NCI-H2107 (cell line): ENCODE results near the gene TRPC3.

Experiments used
- DNase-seq: peaks from one replicate; lab custom pipeline; 2025; lab: John Stamatoyannopoulos, UW

TRPC3 gene

DNA sequence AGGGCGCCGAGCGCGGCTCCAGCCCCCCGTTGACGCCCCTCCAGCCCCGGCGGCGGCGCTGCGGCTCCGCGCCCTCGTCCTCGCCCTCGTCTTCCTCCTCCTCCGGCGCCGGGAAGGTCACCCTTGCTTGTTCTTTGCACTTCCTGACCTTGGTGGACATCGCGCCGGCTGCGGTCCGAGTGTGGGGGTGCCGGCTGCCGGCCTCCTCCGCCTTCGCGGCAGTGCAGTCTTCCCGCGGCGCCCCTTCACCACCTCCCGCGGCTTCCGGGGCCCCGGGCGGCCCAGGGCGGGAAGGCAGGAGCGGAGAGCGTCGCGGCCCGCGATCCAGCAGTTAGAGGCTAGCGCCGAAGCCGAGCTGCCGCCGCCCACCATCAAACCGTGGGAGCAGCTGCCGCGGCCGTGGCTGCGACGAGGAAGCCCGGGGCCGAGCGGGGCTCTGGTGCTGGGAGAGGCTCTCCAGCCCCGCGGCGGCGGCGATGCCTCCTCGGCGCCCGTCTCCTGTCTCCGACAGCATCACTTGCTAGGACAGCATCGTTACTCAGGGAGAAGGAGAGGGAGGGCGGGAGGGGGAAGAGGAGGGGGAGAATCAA is at the start of gene TRPC3:
Gene TRPC3 (minus strand): TSS at position 540 of the 590 bp plus-strand sequence. CDS start 380 bp downstream, at position 160.
- DNase-seq, result no peak

DNA sequence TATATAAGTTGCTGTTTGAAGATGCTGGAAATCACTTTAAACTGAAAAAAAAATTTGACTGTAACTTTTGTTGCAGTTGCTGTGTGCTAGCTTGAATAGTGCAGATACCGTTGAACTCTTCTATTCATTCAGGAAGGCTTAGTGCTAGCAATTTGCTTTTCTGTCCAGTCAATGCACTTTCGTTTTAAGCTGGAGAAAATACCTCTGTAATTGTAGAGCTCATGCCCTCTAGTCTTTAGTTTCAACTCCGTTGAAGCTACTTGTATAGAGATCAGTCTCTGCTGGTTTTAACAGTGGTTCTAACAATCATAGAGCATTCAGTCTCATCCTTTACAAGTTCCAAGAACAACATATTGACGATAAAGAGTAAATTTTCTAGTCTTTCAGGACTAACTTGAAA is 49.0 kb upstream of the TRPC3 start:
- no peak for DNase-seq

DNA sequence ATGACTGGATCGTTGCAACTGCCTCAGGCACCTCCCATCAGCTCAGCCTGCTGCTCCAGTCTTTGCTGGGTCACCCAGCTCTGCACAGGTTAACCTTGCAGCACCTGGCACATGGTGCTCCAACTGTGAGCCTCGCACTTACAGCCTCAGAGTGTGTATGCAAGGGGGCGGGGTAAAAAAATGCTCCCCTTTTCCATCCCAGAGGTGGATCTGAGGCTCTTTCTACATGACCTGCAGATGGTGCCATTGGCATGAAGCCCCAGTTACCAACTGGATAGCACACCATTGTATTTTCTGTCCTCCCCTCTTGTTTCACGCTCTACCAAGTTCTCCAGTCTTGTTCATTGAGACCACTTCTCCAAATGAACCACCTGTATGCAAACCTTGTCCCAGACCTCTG is 46.2 kb upstream of the TRPC3 start:
- DNase-seq, result peak; percentile 25

DNA sequence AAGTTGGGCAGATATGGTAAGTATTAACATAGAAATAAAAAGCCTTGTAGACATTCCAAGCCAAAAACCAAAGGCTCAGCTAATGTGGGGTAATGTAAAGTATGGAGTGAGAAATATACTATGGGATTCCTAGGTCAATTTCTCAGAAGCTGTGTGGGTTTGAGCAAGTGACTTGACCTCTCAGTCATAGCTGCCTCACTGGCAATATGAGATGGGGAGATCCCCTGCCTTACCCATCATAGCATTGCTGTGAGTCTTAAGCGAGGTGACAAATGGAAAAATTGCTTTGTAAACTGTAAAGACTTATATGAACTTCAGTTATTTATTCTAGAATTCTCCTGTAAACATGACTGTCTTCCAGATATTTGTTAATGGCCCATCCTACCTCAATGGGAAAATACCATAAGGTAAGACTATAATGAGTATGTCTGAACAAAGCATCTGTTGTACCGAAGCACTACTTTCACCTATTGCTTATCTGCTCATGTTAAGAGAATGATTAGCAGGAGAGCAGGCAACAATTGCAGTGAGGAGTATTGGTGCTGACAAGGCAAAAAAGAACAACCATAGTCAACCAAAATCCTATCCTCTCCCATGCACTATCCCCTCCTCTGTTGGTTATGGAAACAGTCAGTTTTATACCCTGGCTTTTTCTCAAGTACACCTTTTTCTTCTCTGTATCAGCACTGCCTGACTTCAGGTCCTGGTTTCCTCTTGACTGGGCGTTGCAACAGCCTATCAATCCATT is 44.1 kb upstream of the TRPC3 start:
- DNase-seq, result no peak

DNA sequence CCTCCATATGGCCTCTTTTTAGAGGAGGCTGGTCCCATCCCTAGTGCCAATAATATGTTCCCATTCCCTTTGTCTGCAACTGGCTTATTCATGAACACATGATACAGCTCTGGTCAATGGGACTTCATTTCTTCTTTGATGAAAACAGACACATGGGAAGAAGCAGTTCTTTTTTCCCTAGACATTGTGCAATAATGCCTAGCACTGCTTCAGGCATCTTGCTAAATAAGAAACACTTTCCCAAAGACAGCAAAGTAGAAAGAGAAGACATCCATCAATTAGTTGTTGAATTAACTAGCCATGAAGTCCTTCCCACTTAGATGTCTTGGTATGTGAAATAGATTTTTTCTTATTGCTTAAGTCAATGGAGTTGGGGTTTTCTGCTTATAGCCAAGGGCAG is 40.1 kb upstream of the TRPC3 start:
- DNase-seq, result no peak

DNA sequence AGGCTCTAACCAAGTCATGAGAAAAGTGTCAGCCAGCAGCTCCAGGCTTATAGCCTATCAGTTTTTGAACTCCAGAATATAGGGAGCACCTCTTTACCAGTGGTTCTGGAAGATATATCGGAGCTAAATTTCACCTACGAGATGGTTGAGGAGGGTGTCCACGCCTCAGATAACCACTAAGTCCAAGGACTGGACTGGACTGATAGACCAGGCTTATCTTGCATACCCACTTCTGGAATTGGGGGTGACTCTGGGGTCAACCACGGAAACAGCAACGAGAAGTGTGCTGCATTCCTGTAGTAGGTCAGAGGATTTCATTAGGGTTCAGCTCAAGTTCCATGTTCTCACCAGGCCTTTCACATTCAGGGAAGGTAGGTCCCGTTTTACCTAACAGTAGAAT is 38.6 kb upstream of the TRPC3 start:
- DNase-seq, result no peak

DNA sequence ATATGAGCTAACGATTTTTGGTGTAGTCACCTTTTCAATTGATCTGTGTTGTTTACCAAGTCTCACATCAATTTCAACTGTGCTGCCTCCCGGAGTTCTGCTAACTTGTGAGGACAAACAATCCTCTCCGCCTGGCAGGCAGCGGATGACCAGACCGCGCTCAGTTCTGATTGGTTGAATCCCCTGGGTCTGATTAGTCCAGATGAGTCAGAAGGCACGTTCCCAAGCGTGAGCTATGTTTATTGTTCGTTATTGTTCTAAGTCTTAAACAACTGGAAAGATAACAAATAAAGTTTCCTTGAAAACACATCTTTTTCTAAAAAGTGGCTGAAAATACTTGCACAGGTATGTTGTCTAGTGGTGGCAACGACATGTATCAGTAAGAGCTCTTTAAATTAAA is 37.9 kb upstream of the TRPC3 start:
- no peak for DNase-seq

DNA sequence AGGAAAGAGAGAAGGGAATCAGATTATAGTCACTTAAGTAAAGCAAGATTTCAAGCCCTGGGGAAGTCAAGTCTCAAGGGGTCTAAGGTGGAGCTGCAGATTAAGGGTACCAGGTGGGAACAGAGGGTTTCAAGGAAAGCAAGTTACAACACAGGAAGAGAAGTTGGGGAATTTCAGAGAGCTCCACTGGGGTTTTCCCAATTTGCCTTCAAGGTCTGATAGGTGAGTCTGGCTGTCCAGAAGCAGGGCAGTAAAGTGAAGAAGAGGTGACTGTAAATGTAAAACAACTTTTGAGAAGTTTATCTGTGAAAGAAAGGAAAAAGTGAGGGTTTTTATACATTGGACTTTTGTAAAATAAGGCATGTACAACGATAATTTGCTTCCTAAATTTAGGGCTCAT is 37.1 kb upstream of the TRPC3 start:
- no peak for DNase-seq

DNA sequence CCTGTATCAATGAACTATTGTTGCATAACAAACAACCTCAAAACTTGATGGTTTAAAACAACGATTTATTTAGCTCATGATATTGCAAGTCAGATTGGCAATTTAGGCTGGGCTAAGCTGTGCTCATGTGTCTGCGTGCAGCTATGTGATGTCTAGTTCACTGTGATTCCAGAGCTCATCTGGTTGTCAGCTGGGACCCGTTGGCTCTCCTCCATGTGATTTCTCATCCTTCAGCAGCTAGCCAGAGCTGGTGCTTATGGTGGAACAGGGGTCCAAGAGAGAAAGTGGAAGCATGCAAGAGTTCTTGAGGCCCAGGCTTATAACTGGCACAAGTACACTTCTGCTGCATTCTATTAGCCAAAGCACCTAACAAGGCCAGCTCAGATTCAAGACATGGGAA is 28.8 kb upstream of the TRPC3 start:
- DNase-seq, result no peak

DNA sequence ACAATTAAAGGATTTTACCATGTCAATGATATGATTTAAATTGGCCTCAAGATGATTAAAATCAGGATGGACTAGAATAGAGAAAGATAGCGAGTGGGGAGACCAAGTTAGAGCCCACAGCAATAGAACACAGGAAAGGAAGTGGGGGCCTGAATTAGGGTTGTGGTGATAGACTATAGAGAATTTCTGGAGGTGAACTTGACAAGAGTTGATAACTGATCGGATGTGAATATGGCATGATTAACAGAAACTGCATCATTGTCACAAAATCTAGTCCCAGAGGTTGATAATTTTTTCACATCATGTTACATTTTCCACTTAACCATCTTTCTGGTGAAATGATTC is 26.3 kb upstream of the TRPC3 start:
- no peak for DNase-seq

DNA sequence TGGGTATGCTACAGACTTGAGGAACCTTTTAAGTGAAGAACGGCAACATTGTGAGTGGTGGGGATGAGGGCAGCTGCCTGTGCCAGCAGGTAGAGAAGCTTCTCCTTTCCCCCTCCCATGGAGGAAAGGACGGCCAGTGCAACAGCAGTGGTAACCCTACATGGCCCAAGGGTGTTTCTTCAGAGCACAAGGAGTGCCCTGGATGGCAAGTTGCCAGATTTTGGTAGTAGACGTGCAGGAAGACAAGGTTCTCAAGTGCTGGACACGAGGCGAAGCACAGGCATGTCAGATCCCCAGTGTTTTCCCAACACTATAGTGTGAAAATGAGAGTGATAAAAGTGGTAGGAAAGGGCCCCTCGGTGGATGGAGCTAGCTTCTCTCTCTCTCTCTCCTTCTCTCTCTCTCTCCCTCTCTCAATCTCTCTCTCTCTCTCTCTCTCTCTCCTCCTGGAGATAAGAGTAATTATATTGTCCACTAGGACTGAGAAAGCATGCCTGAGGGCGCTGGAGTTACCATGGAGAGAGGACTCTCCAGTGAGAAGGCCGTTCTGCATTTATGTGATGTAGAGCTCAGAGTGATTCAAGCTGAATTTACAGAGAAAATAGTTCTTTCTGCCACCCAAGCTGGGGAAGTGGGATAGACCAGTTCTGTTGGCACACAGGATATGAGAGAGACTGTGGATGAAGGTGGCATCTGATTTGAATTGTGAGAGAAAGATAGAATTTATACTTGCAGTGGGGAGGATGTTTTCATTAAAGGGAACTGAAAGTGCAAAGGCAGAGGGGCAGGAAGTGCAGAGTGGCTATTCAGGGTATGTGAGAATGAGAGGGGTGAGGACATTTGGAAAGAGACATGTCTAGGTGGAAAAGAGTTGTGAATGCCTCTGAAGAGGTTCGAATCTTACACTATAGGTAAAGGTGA is 25.7 kb upstream of the TRPC3 start:
- DNase-seq, result no peak

DNA sequence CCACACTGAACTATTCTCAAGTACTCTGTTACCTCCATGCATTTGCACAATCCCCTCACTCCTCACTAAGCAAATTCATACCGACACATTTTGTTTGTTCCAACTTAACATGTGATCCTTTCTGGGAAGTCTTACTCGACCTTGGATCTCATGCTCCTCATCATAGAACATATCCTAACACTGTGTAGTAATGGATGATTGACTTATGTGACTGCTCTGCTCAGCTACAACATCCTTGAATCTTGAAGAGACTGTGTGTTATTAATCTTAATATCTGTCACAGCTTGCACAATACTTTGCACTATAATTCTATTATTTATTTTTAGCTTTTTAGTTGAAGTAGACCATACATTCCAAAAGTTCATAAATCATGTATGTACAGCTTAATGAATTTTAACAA is 23.9 kb upstream of the TRPC3 start:
- no peak for DNase-seq

DNA sequence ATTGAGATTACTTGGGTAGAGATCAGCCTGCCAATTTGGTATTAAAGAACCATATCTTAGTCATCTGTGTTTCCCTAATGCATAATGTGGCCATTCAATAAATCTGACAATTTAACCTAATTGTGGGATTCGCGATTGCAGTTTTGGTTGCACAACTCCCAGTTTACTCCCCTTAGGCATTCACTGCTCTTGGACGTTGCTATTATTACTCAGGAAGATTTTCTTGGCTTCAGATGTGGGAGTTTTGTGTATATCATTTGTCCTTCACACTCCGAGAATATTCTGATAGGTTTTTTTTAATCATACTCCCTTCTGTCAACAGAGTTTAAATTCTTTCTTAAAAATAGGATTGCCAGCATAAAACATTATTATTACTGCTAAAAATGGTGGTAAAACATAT is 22.0 kb upstream of the TRPC3 start:
- DNase-seq, result no peak

DNA sequence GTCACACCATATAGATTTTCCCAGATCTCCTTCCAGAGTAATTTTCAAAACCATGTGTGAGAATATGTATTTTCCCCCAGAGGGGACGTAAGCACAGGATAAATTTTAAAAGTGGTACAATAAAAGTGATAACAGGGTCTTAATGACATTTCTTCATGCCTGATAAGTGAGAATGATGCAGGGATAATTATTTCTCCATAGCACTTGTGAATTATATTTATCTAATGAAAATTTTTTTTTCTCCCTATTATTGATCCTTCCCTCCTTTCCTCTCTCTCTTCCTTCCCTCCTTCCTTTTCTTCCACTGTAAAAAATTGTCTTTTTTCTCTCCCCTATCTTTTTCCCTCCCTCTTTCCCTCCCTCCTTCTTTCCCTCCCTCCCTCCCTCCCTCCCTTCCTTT is 17.0 kb upstream of the TRPC3 start:
- no peak for DNase-seq

DNA sequence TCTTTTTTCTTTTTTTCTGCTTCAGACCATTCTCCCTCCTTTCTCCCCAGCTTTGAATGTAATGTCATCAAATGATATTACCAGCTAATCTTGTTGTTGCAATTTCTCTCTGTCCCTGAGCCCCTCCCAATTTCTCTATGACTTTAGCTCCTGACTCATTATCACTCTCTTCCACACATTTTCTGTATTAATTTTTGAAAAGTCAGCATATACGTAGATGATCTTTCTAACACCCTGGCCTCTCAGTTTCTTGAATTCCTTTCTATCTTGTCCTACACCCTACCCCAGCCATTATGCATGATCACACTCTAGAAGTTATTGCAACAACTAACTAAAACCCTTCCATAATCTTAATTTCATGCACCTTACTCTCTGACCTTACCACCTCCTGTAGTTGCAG is 13.1 kb upstream of the TRPC3 start:
- no peak for DNase-seq

DNA sequence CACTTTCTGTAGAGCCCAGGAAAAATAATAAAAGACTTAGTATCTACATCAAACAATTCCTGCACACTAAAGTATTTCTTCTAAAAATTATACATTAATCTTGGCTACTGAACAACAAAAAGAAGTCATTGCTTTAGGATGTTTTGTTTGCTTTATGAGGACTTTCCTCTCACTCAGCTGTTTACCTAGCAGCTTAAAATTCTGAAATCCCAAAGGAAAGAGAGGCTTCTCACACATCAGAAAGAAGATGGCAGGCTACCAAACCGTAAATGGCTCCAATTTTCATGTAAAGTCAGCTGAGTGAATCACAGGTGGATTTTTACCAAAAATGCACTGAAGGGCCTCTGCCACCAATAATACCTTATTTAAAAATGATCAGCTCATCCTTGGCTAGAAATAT is 9.0 kb upstream of the TRPC3 start:
- no peak for DNase-seq

DNA sequence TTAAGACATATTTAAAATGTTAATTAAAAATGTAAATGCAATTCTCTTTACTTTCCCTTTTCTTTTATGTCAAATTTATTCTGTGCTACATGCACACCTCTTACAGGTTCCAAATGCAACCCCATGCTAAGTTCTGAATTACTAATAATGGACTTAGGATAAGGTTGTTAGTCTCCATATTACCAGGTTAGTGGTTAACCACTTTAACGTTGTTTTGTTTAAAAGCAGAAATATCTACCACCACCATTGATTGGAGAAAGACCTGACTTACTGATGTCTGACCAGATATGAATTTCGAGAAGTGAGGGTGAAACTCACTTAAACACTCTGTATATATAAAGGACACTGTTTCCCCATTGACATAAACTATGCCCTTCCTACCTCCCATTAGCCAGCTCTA is 6.9 kb upstream of the TRPC3 start:
- DNase-seq, result no peak

DNA sequence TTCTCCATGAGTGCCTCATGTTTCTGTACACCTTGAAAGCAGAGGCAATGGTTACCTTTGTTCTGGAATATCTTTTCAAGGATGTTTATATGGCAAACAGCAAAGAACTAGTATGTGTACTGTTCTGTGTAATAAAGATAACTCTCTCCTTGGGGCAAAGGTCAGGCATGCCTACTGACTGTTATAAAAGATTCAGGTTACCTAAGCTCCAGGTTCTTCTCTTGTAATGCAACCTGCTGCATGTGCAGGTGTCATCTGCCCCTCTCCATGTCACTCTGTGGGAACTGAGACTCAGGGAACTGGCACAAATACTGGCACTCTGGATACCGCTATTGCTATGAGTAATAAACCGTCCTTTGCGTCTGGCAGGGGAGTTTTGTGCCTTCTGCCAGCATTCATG is 5.4 kb upstream of the TRPC3 start:
- no peak for DNase-seq

DNA sequence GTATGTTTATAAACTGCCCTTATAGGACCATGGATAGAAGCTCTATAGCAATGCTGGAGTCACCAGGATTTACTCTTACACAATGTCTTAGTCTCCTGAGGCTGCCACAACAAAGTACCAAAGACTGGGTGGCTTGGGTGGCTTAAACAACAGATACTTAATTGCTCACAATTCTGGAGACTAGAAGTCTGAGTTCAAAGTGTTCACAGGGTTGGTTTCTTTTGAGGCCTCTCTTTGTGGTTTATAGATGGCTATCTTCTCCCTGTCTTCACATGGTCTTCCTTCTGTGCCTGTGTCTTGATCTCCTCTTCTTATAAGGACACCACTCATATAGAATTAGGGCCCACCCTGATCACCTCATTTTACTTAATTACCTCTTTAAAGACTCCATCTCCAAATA is 2.0 kb upstream of the TRPC3 start:
- DNase-seq, result no peak

DNA sequence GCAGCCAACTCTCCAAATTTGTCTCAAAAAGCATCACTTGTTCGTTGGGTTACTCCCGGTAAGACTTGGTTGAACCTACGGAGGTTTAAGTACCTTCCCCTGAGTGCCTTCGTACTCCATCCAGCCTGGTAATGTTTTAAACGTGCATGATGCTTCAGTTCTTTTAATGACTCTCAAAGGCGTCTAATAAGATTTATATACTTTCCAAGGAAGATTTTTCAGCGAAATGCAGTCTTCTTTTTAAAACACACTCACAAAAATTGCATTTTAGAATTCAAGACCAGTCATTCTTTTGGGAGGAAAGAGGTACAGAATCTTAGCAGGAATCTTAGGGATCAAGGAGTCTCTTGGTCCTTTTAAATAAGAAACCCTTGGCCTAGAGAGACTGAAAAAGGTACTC is 430 bp upstream of the TRPC3 start:
- DNase-seq, result no peak

DNA sequence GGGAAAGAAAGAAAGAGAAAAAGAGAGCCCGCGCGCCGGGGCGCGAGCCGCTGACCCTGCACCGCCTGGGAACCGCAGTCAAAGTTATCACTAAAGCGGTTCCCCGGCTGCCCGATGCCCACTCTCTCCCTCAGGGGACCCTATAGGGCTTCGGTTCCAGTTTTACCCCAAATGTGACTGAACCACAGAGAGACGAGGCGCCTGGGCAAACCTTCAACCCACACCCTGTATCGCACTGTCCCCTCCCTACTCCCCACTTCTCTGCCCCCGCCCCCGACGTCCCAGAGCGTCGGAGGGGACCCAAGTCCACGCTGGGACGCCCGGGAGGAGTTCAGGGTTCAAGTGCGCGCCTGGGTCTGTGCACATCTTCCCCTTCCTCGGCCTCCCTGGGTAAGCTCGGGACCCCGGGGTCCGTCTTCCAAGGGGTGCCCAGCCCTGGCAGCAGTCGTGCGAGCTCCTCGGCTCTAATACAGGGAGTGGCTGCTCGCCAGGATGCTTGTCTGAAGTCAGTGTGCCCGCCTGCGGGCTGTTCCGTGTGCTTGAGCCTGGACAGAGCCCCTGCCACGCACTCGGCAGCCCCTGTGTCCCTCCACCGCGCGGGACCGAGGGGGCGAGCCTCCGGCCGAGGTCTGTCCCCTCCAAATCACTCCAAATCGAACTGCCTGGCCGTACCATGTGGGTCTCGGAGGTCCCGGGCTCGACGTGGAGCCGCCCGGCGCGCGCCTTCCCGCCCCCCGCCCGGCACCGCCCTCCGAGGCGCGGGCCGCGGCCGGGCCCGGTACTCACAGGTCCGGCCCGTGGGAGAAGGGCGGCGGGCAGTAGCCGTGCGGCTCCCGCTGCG is 960 bp downstream of the TRPC3 start:
- DNase-seq, result no peak

DNA sequence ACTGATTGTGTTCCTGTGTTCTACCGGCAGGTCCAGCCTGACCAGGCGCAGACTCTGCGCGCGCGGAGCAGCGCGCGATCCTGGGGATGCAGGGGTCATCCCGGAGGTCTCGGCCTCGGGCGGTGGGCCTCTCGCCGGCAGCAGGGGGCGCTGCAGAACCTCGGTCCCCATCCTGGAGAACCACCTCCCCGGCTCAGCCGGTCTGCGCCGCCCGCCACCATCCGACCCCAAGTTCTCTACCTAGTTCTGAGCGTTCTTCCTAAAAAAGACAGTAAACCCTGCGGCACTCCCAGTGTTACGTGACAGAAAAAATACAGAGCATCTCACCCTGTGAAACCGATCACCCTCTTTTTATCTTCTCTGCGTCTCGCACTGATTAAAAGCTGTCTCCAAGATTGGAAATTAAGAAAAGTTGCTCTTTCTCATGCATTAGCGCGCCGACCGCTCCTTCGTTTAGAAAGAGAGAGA is 1.6 kb downstream of the TRPC3 start:
- DNase-seq, result no peak
